ENCODE measurements around the gene PDE10A.

DNA sequence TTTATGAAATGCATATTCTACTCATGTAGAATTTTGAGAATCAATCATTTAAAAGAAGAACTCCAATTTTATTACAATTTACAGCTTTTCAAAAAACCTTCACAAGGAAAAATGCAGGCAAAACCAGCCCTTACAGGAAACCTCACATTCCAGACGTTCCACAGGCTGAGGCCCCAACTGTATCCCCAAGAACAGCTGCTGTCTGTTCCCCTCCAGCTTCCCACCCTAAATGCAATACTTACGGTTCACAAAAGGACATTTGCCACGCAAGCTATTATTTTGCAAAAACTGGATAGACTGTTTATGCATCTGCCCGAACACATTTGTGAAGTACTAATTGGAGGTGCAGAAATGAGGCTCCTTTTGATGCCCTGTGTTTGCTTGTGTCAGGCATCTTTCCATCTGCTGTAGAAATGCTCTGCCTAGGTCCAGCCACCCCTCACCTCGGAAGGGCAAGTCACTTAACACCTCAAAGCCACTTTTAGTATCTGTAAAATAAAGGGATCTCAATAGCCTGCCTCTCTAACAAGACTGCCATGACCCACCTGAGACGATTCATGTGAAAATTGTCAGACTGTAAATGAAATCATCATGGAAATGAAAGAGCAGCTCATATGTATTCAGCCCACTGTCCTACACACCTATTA lies 26.5 kb downstream of the PDE10A start:
- no peak for TF ChIP-seq CTCF (IDR thresholded peaks at IDR 0.05)
- TF ChIP-seq POLR2AphosphoS5 (IDR thresholded peaks at IDR 0.05) = no peak
- no peak for TF ChIP-seq POLR2A (IDR thresholded peaks at IDR 0.05)
- no peak for TF ChIP-seq EP300 (IDR thresholded peaks at IDR 0.05)

All from suprapubic skin (tissue), 4 donors.